ENCODE measurements around the gene AEBP2. TPM values are rescaled to one million over a fixed set of nuclear protein-coding genes. Genes with fewer than 3 reads are reported as not detected.

AEBP2 gene
- total and polyA plus RNA-seq, 2 of the 8 experiments (the other 6 are each of a cell fraction or from before 2014, with no cell fraction given): 13.6 to 61.4 TPM

- no peak overlapping the region for H3K4me3 ChIP-seq (ENCODE audit: extremely low read depth in 1 of 4, insufficient read depth in 2 of 4, low read depth in 3 of 4, low read length in 4 of 4)
- no peak overlapping the region for H3K4ac ChIP-seq (replicated peaks; ENCODE audit: insufficient read length, low read depth, low read length)
- no peak overlapping the region for H2BK120ac ChIP-seq (replicated peaks; ENCODE audit: low read depth, low read length)
- no peak overlapping the region for H2AK5ac ChIP-seq (ENCODE audit: low read depth, low read length)
- H3K79me1 ChIP-seq (ENCODE audit: low read depth, low read length): peaks cover 2% of the 10 kb centered on the region
- no peak for FAIRE-seq
- H3K27ac ChIP-seq (ENCODE audit: low read depth, low read length): no peak overlapping the region
- no peak overlapping the region for H2BK5ac ChIP-seq (ENCODE audit: low read depth, low read length)
- POLR2A ChIA-PET (ENCODE audit: partially characterized antibody): interaction anchor here (1.4 to 1.8 kb wide), 3 partner anchors 10 to 40 kb away, joined by 3 to 4 read pairs (median 4); partner anchors contain the start of gene AEBP2
- H2AFZ ChIP-seq (ENCODE audit: low read length): no peak overlapping the region
- no peak overlapping the region for H3K9ac ChIP-seq (replicated peaks in 1 of 4; ENCODE audit: extremely low read depth in 1 of 4, low read depth in 3 of 4, low read length in 3 of 4)
- H3K36me3 ChIP-seq (ENCODE audit: control insufficient read depth in 2 of 4, insufficient read depth in 4 of 4, low read length in 3 of 4): peaks cover 0 to 4% (median 0%) of the 10 kb centered on the region in 4 experiments; a peak in 3 of 8 replicates
- WGBS, 2 experiments (ENCODE audit: extremely low coverage in 1 of 2, insufficient coverage in 1 of 2, insufficient read length in 1 of 2, insufficient replicate concordance in 2 of 2, low coverage in 1 of 2, low lambda C conversion rate in 2 of 2, missing lambda C conversion rate in 1 of 2): 91% methylated on average over 4 of the region's 4 CpGs; no CpG with 5 or more reads in 1 of the 2 experiments
- TF ChIP-seq GABPA (IDR thresholded peaks at IDR 0.05; ENCODE audit: borderline replicate concordance, insufficient read depth, low read length) (no peak), EZH2 (IDR thresholded peaks at IDR 0.05; ENCODE audit: low read depth, low read length, severe bottlenecking) (no peak), KDM4A (IDR thresholded peaks at IDR 0.05; ENCODE audit: low read depth, low read length, severe bottlenecking) (no peak)
- no peak overlapping the region for H2BK15ac ChIP-seq (ENCODE audit: low read length)
- peaks cover 87 to 100% of the 10 kb centered on the region in 2 experiments for H3K79me2 ChIP-seq (ENCODE audit: control insufficient read depth in 1 of 2, insufficient read depth in 2 of 2, low read length in 2 of 2)
- no peak overlapping the region for H3K14ac ChIP-seq (ENCODE audit: insufficient read length)
- no peak overlapping the region for H3K23ac ChIP-seq (ENCODE audit: insufficient read length)
- H3K4me1 ChIP-seq (replicated peaks in 1 of 4; ENCODE audit: control insufficient read depth in 3 of 4, insufficient read depth in 4 of 4, low read length in 3 of 4): peaks cover 1 to 9% (median 5%) of the 10 kb centered on the region in 4 experiments; a peak in 4 of 7 replicates
- DNase-seq (ENCODE audit: low read depth in 1 of 2, low spot score in 2 of 2): peak in 1 of 2 experiments; percentile 19
- no peaks in the 10 kb centered on the region for H3K27me3 ChIP-seq (replicated peaks in 1 of 4; ENCODE audit: control insufficient read depth in 3 of 4, extremely low read depth in 1 of 4, insufficient read depth in 3 of 4, low read length in 3 of 4)
- no peak overlapping the region for H4K5ac ChIP-seq (ENCODE audit: insufficient read length, low read depth, low read length)
- no peak overlapping the region for H2BK12ac ChIP-seq (ENCODE audit: low read depth, low read length)
- H2BK20ac ChIP-seq (ENCODE audit: low read length): no peak overlapping the region
- H3K18ac ChIP-seq (ENCODE audit: extremely low read depth, low read length): no peak overlapping the region
- peaks cover 29 to 51% of the 10 kb centered on the region in 2 experiments for H4K20me1 ChIP-seq (replicated peaks in 1 of 2; ENCODE audit: control insufficient read depth in 1 of 2, insufficient read depth in 2 of 2, low read length in 2 of 2)
- H3K56ac ChIP-seq (replicated peaks; ENCODE audit: insufficient read length, low read depth, low read length): no peak overlapping the region
- no peaks in the 10 kb centered on the region for H3K9me3 ChIP-seq (ENCODE audit: insufficient read depth in 2 of 2, low read depth in 1 of 2, low read length in 1 of 2)
- H3K4me2 ChIP-seq (ENCODE audit: insufficient read depth in 1 of 2, low read depth in 2 of 2, low read length in 2 of 2): no peak overlapping the region
- no peak overlapping the region for H4K8ac ChIP-seq (ENCODE audit: extremely low read depth, insufficient read depth, low read length)
- CTCF ChIA-PET (ENCODE audit: partially characterized antibody): interaction anchor here (1.2 kb wide), 1 partner anchor 193 kb away, joined by 4 read pairs; no protein-coding TSS in a partner anchor
- no peaks in the 10 kb centered on the region for H3K23me2 ChIP-seq (ENCODE audit: low read depth, low read length)
- no peak overlapping the region for H4K91ac ChIP-seq (replicated peaks; ENCODE audit: insufficient read length, low read length)
These were observed 11.1 kb downstream of the AEBP2 start for GRCh38 chr12:19450362-19450761.

All from H1 (cell line).